ENCODE data around the gene OPCML. TPM values are rescaled to one million over a fixed set of nuclear protein-coding genes. Genes with fewer than 3 reads are reported as not detected.

Gene OPCML
- total RNA-seq, 2 donors from 2014 or later: under 0.01 TPM; not detected in 1

DNA sequence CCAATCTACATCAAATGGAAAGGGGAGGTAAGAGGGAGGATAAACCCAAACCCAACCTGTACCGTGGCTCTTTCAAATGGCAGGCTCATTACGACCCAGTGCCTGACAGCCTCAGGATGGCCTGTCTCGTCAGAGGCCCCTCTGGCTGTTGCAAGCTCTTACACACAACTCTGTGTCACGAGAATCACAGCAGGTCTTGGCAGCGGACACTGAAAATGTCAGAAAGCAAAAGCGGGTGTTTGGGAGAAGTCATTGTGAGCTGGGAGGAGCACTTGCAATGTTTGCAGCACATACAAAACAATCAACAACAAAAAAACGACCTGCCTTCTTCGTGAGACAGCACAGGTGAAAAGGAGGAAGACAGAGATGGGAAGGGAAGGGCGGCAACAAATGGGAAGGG is 248.1 kb downstream of the OPCML start:
- Histone ChIP-seq H3K4me1 (no peaks in the 10 kb centered on the region), H3K9me3 (no peaks in the 10 kb centered on the region), H3K36me3 (replicated peaks in 1 of 2; ENCODE audit: insufficient read depth in 1 of 2, low read depth in 2 of 2) (no peaks in the 10 kb centered on the region), H3K27me3 (no peaks in the 10 kb centered on the region), H3K27ac (no peak overlapping the region), H3K4me3 (no peak overlapping the region)
- no peak for ATAC-seq
- DNase-seq: no peak
- intact Hi-C loops (cut with DNase I): no loop called here
- 34 to 53% methylated on average over 9 of the region's 9 CpGs for WGBS, 2 donors
- TF ChIP-seq, protein P1, sequence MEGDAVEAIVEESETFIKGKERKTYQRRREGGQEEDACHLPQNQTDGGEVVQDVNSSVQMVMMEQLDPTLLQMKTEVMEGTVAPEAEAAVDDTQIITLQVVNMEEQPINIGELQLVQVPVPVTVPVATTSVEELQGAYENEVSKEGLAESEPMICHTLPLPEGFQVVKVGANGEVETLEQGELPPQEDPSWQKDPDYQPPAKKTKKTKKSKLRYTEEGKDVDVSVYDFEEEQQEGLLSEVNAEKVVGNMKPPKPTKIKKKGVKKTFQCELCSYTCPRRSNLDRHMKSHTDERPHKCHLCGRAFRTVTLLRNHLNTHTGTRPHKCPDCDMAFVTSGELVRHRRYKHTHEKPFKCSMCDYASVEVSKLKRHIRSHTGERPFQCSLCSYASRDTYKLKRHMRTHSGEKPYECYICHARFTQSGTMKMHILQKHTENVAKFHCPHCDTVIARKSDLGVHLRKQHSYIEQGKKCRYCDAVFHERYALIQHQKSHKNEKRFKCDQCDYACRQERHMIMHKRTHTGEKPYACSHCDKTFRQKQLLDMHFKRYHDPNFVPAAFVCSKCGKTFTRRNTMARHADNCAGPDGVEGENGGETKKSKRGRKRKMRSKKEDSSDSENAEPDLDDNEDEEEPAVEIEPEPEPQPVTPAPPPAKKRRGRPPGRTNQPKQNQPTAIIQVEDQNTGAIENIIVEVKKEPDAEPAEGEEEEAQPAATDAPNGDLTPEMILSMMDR (IDR thresholded peaks at IDR 0.05): no peak
- TF ChIP-seq POLR2A (IDR thresholded peaks at IDR 0.05): no peak

DNA sequence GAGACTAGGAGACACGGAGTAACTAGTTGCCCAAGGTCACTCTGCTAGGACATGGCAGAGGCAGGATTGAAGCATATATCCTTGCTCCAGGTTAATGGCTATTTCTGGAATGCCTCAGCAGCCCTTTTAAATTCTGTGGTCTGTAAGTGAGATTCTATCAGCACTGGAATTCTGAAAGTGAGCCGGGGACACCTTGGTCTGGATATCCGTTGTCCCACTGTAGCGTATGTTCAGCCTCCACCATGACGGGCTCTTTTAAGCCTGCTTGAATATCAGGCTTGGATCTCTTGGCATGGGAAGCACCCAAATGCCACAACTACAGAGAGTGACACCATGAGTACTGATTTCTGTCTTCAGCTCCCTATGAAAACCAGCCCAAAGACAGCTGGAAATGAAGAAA is 254.4 kb downstream of the OPCML start:
- WGBS, 2 donors: 67 to 69% methylated on average over 5 of the region's 5 CpGs
- Histone ChIP-seq H3K36me3 (replicated peaks in 1 of 2; ENCODE audit: insufficient read depth in 1 of 2, low read depth in 2 of 2) (no peaks in the 10 kb centered on the region), H3K4me1 (no peaks in the 10 kb centered on the region), H3K27ac (no peak overlapping the region), H3K9me3 (no peaks in the 10 kb centered on the region), H3K4me3 (no peak overlapping the region), H3K27me3 (no peaks in the 10 kb centered on the region)
- intact Hi-C loops (cut with DNase I): no loop called here
- ATAC-seq: no peak
- no peak for DNase-seq
- TF ChIP-seq, protein P1 (IDR thresholded peaks at IDR 0.05): no peak
- TF ChIP-seq POLR2A (IDR thresholded peaks at IDR 0.05): no peak

DNA sequence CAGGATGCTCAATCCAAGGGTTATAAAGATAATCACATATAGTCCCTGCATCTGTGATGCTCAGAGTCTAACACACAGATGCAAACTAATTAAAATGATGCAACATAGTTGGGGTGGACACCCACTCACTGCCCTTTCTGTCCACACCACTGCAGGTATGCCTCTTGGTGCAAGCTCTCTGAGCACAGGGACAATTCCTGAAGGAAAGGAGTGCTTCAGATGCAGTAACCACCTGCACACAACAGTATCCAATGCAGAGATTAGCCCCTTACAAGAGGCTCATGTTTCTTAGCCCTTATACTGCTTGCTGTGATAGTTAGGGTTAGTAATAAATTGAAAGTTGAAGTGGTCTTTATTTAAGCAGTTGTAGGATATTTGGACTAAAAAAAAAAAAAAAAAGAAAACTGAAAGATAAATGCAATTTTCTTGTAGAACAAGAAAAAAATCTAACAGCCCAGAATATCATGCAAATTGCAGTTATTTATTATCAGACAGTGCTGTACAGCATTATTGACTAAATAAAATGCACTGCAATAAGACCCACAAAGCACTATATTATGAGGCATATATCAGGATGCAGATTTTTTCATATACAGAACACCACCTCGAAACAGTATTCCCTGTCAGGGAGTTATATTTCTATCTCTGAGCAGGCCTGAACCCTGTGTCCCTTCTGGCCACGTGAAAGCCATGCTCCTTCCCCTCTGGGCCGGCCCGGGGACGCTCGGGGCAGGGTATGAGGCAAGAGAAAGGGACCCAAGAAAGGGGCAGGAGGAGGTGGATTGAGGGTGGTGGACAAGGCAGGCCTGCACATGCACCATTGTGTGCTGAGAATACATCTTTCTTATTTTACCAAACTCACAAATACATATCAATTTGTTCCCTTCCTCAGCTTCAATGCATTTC is 260.2 kb downstream of the OPCML start:
- no peaks in the 10 kb centered on the region for H3K36me3 ChIP-seq (replicated peaks in 1 of 2; ENCODE audit: insufficient read depth in 1 of 2, low read depth in 2 of 2)
- H3K4me3 ChIP-seq: no peak overlapping the region
- no peaks in the 10 kb centered on the region for H3K4me1 ChIP-seq
- TF ChIP-seq, protein P1 (IDR thresholded peaks at IDR 0.05): no peak
- no peak for TF ChIP-seq POLR2A (IDR thresholded peaks at IDR 0.05)
- H3K9me3 ChIP-seq: no peaks in the 10 kb centered on the region
- DNase-seq (no peak), ATAC-seq (no peak)
- 60 to 67% methylated on average over 6 of the region's 6 CpGs for WGBS, 2 donors
- no peak overlapping the region for H3K27ac ChIP-seq
- no peaks in the 10 kb centered on the region for H3K27me3 ChIP-seq
- intact Hi-C loops (cut with DNase I): no loop called here

DNA sequence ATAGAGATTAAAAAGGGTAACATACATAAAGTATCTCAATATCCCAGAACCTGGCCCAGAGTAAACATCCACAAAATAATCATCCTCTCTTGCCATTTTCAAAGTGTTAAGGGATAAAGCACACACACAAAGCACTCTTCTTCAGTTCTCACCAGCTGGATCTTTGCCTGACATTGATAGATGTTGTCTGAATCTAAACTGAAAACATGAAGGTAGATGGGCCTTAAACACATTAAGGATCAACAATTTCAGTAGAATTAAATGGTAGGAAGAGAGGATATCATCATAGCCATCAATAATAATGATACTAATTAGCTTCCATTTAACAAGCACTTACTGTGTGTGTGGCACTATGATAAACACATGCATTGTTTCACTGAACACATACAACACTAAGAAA is 261.1 kb downstream of the OPCML start:
- no peaks in the 10 kb centered on the region for H3K27me3 ChIP-seq
- ATAC-seq (no peak), DNase-seq (no peak)
- H3K4me3 ChIP-seq: no peak overlapping the region
- no peaks in the 10 kb centered on the region for H3K4me1 ChIP-seq
- no peak for TF ChIP-seq POLR2A (IDR thresholded peaks at IDR 0.05)
- TF ChIP-seq, protein P1 (IDR thresholded peaks at IDR 0.05): no peak
- no peak overlapping the region for H3K27ac ChIP-seq
- no peaks in the 10 kb centered on the region for H3K9me3 ChIP-seq
- intact Hi-C loops (cut with DNase I): no loop called here
- H3K36me3 ChIP-seq (replicated peaks in 1 of 2; ENCODE audit: insufficient read depth in 1 of 2, low read depth in 2 of 2): no peaks in the 10 kb centered on the region

DNA sequence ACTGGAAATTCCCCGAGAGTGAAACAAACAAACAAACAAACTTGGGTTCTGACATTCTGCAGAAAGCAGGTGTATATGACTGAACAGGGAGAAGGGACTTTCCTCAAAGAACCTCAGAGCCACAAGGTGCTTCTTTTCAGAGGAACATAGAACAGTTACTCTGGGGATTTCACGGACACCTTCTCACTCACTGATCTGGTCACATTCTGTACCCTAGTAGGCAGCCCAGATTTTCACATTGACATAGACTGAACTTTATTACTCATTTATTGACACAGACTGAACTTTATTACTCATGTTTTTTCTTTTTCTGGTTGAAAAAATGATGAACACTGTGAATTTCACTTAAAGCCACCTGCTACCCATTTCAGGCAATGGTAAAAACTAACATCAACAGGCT is 263.0 kb downstream of the OPCML start:
- no peak for ATAC-seq
- WGBS, 2 donors: 60 to 69% methylated on average over 2 of the region's 2 CpGs
- DNase-seq: no peak
- intact Hi-C loops (cut with DNase I): no loop called here
- Histone ChIP-seq H3K36me3 (replicated peaks in 1 of 2; ENCODE audit: insufficient read depth in 1 of 2, low read depth in 2 of 2) (no peaks in the 10 kb centered on the region), H3K4me3 (no peak overlapping the region), H3K27me3 (no peaks in the 10 kb centered on the region), H3K27ac (no peak overlapping the region), H3K9me3 (no peaks in the 10 kb centered on the region), H3K4me1 (no peaks in the 10 kb centered on the region)
- TF ChIP-seq, protein P1 (IDR thresholded peaks at IDR 0.05): no peak
- TF ChIP-seq POLR2A (IDR thresholded peaks at IDR 0.05): no peak
